Choroid plexus epithelial cell (primary cell): ENCODE data around the gene HSCB.
"Not testable (repeated sequence)": the region's sequence is repeated elsewhere in the genome, so short reads cannot be mapped to it uniquely, and the experiment has no call there.

ENCODE experiments used
- DNase-seq: peaks from one replicate; pipeline ENCODE4 v3.0.0-alpha.2; 2010; ENCODE audit warnings: low read depth
- H3K4me3 ChIP-seq: 2 replicates; pipeline ENCODE4 v1.5.1; 2011; ENCODE audit warnings: low read depth, mild to moderate bottlenecking, control low read depth, low read length, moderate library complexity
- TF ChIP-seq, protein P1 (sequence below): conservative IDR thresholded peaks from 2 replicates; pipeline ENCODE4 v1.5.1; 2011; ENCODE audit warnings: low read depth, mild to moderate bottlenecking, control low read depth, inconsistent platforms, low read length, moderate library complexity

Gene HSCB

GRCh38 chr22:28741200-28741784 lies 547 bp upstream of the HSCB start:
- peak overlapping the region; percentile 91 for H3K4me3 ChIP-seq
- no peak for DNase-seq
- TF ChIP-seq, protein P1, sequence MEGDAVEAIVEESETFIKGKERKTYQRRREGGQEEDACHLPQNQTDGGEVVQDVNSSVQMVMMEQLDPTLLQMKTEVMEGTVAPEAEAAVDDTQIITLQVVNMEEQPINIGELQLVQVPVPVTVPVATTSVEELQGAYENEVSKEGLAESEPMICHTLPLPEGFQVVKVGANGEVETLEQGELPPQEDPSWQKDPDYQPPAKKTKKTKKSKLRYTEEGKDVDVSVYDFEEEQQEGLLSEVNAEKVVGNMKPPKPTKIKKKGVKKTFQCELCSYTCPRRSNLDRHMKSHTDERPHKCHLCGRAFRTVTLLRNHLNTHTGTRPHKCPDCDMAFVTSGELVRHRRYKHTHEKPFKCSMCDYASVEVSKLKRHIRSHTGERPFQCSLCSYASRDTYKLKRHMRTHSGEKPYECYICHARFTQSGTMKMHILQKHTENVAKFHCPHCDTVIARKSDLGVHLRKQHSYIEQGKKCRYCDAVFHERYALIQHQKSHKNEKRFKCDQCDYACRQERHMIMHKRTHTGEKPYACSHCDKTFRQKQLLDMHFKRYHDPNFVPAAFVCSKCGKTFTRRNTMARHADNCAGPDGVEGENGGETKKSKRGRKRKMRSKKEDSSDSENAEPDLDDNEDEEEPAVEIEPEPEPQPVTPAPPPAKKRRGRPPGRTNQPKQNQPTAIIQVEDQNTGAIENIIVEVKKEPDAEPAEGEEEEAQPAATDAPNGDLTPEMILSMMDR = no peak

GRCh38 chr22:28742562-28742962 lies 723 bp downstream of the HSCB start:
- peak overlapping the region; percentile 91 for H3K4me3 ChIP-seq
- TF ChIP-seq, protein P1 = no peak
- DNase-seq = no peak

DNA sequence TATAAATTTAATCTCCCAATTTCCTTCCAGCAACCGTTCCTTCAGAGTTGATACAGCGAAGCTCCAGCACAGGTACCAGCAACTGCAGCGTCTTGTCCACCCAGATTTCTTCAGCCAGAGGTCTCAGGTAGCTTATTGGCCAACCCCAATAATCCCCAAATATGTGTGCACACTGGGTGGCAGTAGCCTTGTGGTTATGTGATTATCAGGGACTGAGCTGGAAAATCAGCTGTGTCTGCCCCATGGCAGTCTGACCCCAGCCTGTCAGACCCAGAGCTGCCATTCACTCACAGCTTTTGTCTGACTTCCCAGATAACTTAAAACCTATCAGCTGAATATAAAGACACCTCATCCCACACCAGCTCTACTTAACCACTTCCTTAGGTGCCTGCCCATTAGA lies 2.0 kb downstream of the HSCB start:
- TF ChIP-seq, protein P1 = no peak
- H3K4me3 ChIP-seq = no peak overlapping the region
- DNase-seq = no peak

GRCh38 chr22:28750471-28750881 lies 8.6 kb downstream of the HSCB start:
- DNase-seq = peak; percentile 88
- TF ChIP-seq, protein P1 = no peak
- H3K4me3 ChIP-seq = peak overlapping the region; percentile 13

DNA sequence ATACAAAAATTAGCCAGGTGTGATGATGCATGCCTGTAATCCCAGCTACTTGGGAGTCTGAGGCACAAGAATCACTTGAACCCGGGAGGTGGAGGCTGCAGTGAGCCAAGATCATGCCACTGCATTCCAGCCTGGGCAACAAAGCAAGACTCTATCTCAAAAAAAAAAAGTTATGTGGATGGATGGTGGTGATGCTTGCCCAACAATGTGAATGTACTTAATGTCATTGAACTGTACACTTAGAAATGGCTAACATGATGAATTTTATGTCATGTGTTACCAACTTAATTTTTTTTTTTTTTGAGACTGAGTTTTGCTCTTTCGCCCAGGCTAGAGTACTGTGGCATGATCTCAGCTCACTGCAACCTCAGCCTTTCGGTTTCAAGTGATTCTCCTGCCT lies 12.7 kb downstream of the HSCB start:
- DNase-seq, H3K4me3 ChIP-seq: not testable (repeated sequence)

DNA sequence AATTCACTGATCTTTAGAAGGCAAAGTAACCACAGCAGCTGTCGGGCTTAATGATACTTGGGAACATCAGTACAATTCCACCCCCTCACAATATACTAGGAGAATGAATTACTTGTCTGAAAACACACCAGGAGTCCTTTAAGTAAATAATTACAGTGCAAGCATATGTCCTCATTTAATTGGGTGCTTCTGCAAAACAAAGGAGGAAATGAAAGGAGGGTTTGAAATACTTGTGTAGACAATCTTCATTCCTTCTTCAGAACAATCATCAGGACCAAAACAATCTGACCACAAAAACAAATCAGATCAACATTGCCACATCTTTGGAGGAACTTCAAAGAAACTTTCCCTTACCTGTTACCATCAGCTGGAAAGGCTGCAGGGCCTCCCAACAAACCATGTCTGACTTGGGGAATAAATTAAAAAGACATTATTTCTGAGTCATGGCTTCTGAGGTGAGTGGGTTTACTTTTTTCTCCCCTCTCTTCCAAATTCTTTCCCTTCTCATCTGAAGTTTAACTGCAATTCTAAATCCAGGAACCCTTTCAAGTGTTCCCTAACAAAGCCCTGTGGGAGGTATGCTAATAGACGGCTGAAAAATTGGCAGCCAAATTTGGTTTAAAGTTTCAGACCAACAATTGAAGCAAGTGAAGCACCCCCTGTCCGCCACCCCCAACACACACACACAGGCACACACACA lies 18.2 kb downstream of the HSCB start:
- peak; percentile 5 for DNase-seq
- TF ChIP-seq, protein P1 = no peak
- no peak overlapping the region for H3K4me3 ChIP-seq

DNA sequence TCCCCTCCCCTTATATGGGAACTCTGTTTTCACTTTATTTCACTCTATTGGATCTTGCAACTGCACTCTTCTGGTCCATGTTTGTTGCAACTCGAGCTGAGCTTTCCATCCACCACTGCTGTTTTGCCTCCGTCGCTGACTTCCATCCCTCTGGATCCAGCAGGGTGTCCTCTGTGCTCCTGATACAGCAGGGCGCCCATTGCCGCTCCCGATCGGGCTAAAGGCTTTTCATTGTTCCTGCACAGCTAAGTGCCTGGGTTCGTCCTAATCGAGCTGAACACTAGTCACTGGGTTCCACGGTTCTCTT lies 19.6 kb downstream of the HSCB start:
- H3K4me3 ChIP-seq = no peak overlapping the region
- TF ChIP-seq, protein P1 = no peak
- no peak for DNase-seq

GRCh38 chr22:28762000-28762399 lies 20.2 kb downstream of the HSCB start:
- not testable (repeated sequence) for DNase-seq, H3K4me3 ChIP-seq
